Keratinocyte (primary cell): ENCODE data around the gene ARID5A.

ENCODE experiments used
- CTCF ChIP-seq, 3 experiments: IDR thresholded peaks in 1 of 3; conservative IDR thresholded peaks in 1 of 3; optimal IDR thresholded peaks in 1 of 3; 2 replicates in 2 of 3; 3 replicates in 1 of 3; pipeline versions ENCODE3 to v1.5.1; 2011; ENCODE audit warnings: low read length in 3 of 3, mild to moderate bottlenecking in 3 of 3, moderate library complexity in 2 of 3, control low read depth in 1 of 3, inconsistent platforms in 1 of 3; ENCODE audit not compliant: insufficient read depth in 2 of 3; ENCODE audit errors: extremely low read depth in 1 of 3
- EZH2 ChIP-seq: IDR thresholded peaks from one replicate; pipeline ENCODE4 v1.6.1; 2012; ENCODE audit warnings: inconsistent platforms, mild to moderate bottlenecking, low read length, moderate library complexity

DNA sequence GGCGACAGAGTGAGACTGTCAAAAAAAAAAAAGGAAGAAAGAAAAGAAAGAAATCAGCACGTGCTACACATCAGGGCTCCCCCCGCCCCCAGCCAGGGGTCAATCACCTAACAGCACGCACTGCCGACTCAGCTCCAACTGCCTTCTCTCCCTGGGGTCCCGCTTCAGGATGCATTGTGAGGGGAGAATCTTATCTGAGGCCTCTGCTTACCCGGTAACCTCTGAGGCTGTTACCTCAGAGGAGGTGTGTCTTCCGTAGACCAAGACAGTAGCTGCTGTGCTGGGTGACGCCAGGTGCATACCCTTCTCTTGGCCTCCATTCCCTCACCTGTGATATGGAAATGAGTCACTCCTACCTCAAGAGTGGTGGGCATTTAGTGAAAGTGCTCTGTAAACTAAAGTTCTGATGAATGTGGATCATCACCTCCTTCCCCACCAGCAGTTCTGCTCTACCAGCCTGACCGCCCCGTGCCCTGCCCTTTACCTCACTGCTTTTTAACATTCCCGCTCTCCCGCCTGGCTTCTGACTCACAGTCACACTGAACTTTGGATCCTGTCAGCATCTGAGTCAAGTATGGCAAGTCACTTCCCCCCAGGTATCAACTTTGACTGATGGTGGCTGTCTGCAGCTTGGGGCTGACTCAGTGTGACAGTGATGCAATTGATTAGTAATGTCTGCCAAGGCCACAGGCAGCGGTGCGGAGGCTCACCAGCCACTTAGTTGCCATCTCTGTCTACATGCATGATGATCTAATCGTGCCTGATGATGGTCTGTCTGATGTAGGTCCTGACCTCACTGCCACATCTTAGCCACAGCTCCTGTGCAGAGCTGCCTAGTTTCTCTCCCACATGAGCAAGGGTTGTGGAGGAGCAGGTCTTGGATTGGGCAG lies 20.1 kb downstream of the ARID5A start:
- no peak for TF ChIP-seq CTCF (optimal IDR thresholded peaks at IDR 0.05 in 1 of 3, IDR thresholded peaks at IDR 0.05 in 1 of 3, conservative IDR thresholded peaks at IDR 0.05 in 1 of 3; ENCODE audit: extremely low read depth in 1 of 3, insufficient read depth in 2 of 3, low read length in 3 of 3)
- TF ChIP-seq EZH2, result no peak
